ENCODE results near the gene SLC34A3.

Gene SLC34A3

GRCh38 chr9:137273095-137273490 lies 42.4 kb downstream of the SLC34A3 start:
- FAIRE-seq = no peak
- DNase-seq (ENCODE audit: insufficient read length, low spot score) = no peak
- TF ChIP-seq POLR2A (IDR thresholded peaks at IDR 0.05; ENCODE audit: low read depth, low read length) (no peak), POU2F2 (IDR thresholded peaks at IDR 0.05; ENCODE audit: low read depth, low read length) (no peak), TAF1 (IDR thresholded peaks at IDR 0.05; ENCODE audit: low read depth, low read length) (no peak), SPI1 (IDR thresholded peaks at IDR 0.05; ENCODE audit: low read depth, low read length) (no peak), PAX5 (IDR thresholded peaks at IDR 0.05; ENCODE audit: insufficient read depth, low read length, severe bottlenecking) (no peak), POLR2AphosphoS5 (IDR thresholded peaks at IDR 0.05; ENCODE audit: low read depth, low read length) (no peak)

GRCh38 chr9:137273611-137274320 lies 43.1 kb downstream of the SLC34A3 start:
- FAIRE-seq = no peak
- TF ChIP-seq POU2F2 (IDR thresholded peaks at IDR 0.05; ENCODE audit: low read depth, low read length) (no peak), PAX5 (IDR thresholded peaks at IDR 0.05; ENCODE audit: insufficient read depth, low read length, severe bottlenecking) (no peak), SPI1 (IDR thresholded peaks at IDR 0.05; ENCODE audit: low read depth, low read length) (no peak), POLR2AphosphoS5 (IDR thresholded peaks at IDR 0.05; ENCODE audit: low read depth, low read length) (no peak), TAF1 (IDR thresholded peaks at IDR 0.05; ENCODE audit: low read depth, low read length) (no peak), POLR2A (IDR thresholded peaks at IDR 0.05; ENCODE audit: low read depth, low read length) (no peak)
- DNase-seq (ENCODE audit: insufficient read length, low spot score) = no peak

GRCh38 chr9:137275203-137275587 lies 44.5 kb downstream of the SLC34A3 start:
- no peak for FAIRE-seq
- DNase-seq (ENCODE audit: insufficient read length, low spot score) = no peak
- TF ChIP-seq SPI1 (IDR thresholded peaks at IDR 0.05; ENCODE audit: low read depth, low read length) = no peak

- FAIRE-seq = peak; percentile 5
Measured at GRCh38 chr9:137275588-137276472, 45.1 kb downstream of the SLC34A3 start.

GRCh38 chr9:137276473-137277328 lies 46.0 kb downstream of the SLC34A3 start:
- no peak for DNase-seq (ENCODE audit: insufficient read length, low spot score)
- peak; percentile 7; the same call in 1 of the 2 replicates for TF ChIP-seq POU2F2 (IDR thresholded peaks at IDR 0.05; ENCODE audit: low read depth, low read length)
- TF ChIP-seq POLR2A (IDR thresholded peaks at IDR 0.05; ENCODE audit: low read depth, low read length) = no peak
- peak; percentile 50 for FAIRE-seq

More at GRCh38 chr9:137275588-137276472, 45.1 kb downstream of the SLC34A3 start:
- no peak for DNase-seq (ENCODE audit: insufficient read length, low spot score)
- no peak for TF ChIP-seq POLR2AphosphoS5 (IDR thresholded peaks at IDR 0.05; ENCODE audit: low read depth, low read length)
- TF ChIP-seq TAF1 (IDR thresholded peaks at IDR 0.05; ENCODE audit: low read depth, low read length) = no peak
- TF ChIP-seq POLR2A (IDR thresholded peaks at IDR 0.05; ENCODE audit: low read depth, low read length) = no peak
- TF ChIP-seq SPI1 (IDR thresholded peaks at IDR 0.05; ENCODE audit: low read depth, low read length) = no peak
- no peak for TF ChIP-seq PAX5 (IDR thresholded peaks at IDR 0.05; ENCODE audit: insufficient read depth, low read length, severe bottlenecking)
- TF ChIP-seq POU2F2 (IDR thresholded peaks at IDR 0.05; ENCODE audit: low read depth, low read length) = no peak

- DNase-seq (ENCODE audit: insufficient read length, low spot score) = peak; percentile 89
- peak; percentile 88 for FAIRE-seq
- TF ChIP-seq PAX5 (IDR thresholded peaks at IDR 0.05; ENCODE audit: insufficient read depth, low read length, severe bottlenecking) (no peak), SPI1 (IDR thresholded peaks at IDR 0.05; ENCODE audit: low read depth, low read length) (peak; percentile 56), TAF1 (IDR thresholded peaks at IDR 0.05; ENCODE audit: low read depth, low read length) (no peak), POU2F2 (IDR thresholded peaks at IDR 0.05; ENCODE audit: low read depth, low read length) (peak; percentile 60; the same call in 1 of the 2 replicates), POLR2AphosphoS5 (IDR thresholded peaks at IDR 0.05; ENCODE audit: low read depth, low read length) (0 out of 2 replicates have a peak, but pooled peaks have one; percentile 37)
Measured at GRCh38 chr9:137277329-137278041, 46.8 kb downstream of the SLC34A3 start, which contains the start of gene TOR4A. Gene TOR4A, plus strand, starts transcription at chr9:137277726. Its CDS starts 964 bp downstream, at chr9:137278690.

GRCh38 chr9:137278061-137278701 lies 47.5 kb downstream of the SLC34A3 start:
- FAIRE-seq (peak; percentile 5), DNase-seq (ENCODE audit: insufficient read length, low spot score) (no peak)
- no peak for TF ChIP-seq PAX5 (IDR thresholded peaks at IDR 0.05; ENCODE audit: insufficient read depth, low read length, severe bottlenecking)
- TF ChIP-seq TAF1 (IDR thresholded peaks at IDR 0.05; ENCODE audit: low read depth, low read length) = no peak
- TF ChIP-seq POLR2AphosphoS5 (IDR thresholded peaks at IDR 0.05; ENCODE audit: low read depth, low read length) = no peak

- FAIRE-seq = no peak
- TF ChIP-seq POLR2A (IDR thresholded peaks at IDR 0.05; ENCODE audit: low read depth, low read length) (no peak), TAF1 (IDR thresholded peaks at IDR 0.05; ENCODE audit: low read depth, low read length) (no peak), PAX5 (IDR thresholded peaks at IDR 0.05; ENCODE audit: insufficient read depth, low read length, severe bottlenecking) (no peak), SPI1 (IDR thresholded peaks at IDR 0.05; ENCODE audit: low read depth, low read length) (no peak), POU2F2 (IDR thresholded peaks at IDR 0.05; ENCODE audit: low read depth, low read length) (no peak)
- no peak for DNase-seq (ENCODE audit: insufficient read length, low spot score)
Measured at GRCh38 chr9:137278721-137279711, 48.3 kb downstream of the SLC34A3 start.

All from GM12891 (cell line).